Heart left ventricle (tissue), 16 donors: ENCODE data around the gene ZNHIT6. TPM values are rescaled to one million over a fixed set of nuclear protein-coding genes. Genes with fewer than 3 reads are reported as not detected.

ENCODE experiments used
- ATAC-seq, 4 donors: fragments of 200-7000 bp; cut with Tn5 transposase; one replicate each; pipeline ENCODE4 v1.9.1; 2020 to 2022; ENCODE audit warnings: moderate library complexity in 4 of 4, mild to moderate bottlenecking in 3 of 4, moderate number of reproducible peaks in 1 of 4
- DNase-seq, 5 donors: peaks; one replicate each; pipeline ENCODE4 v3.0.0-alpha.2; 2020
- H3K27ac ChIP-seq, 12 donors: fragments of 200-600 bp; sonication (generic) in 4 of 12; one replicate each; pipeline versions ENCODE4 v1.5.0 to v1.8.0; 2016 to 2022; ENCODE audit warnings: mild to moderate bottlenecking in 2 of 12
- H3K27me3 ChIP-seq, 9 donors: fragments of 200-600 bp; sonication (generic) in 2 of 9; one replicate each; pipeline versions ENCODE4 v1.5.1 to v1.8.0; 2016 to 2022; ENCODE audit warnings: mild to moderate bottlenecking in 3 of 9
- H3K36me3 ChIP-seq, 9 donors: fragments of 200-600 bp; sonication (generic) in 2 of 9; one replicate each; pipeline versions ENCODE4 v1.5.0 to v1.8.0; 2018 to 2022; ENCODE audit warnings: mild to moderate bottlenecking in 2 of 9
- H3K4me1 ChIP-seq, 12 donors: fragments of 200-600 bp; sonication (generic) in 4 of 12; one replicate each; pipeline versions ENCODE4 v1.5.0 to v1.8.0; 2016 to 2022; ENCODE audit warnings: mild to moderate bottlenecking in 3 of 12
- H3K4me3 ChIP-seq, 12 donors: fragments of 200-600 bp; sonication (generic) in 4 of 12; one replicate each; pipeline versions ENCODE4 v1.5.0 to v1.8.0; 2017 to 2022; ENCODE audit warnings: mild to moderate bottlenecking in 9 of 12, moderate library complexity in 4 of 12
- H3K9me3 ChIP-seq, 12 donors: fragments of 200-600 bp; sonication (generic) in 4 of 12; one replicate each; pipeline versions ENCODE4 v1.5.0 to v1.8.0; 2016 to 2022; ENCODE audit warnings: mild to moderate bottlenecking in 1 of 12
- CTCF ChIP-seq, 12 donors: fragments of 200-600 bp; sonication (generic) in 4 of 12; IDR thresholded peaks; one replicate each; pipeline versions ENCODE4 v1.5.0 to v1.8.0; 2018 to 2022; ENCODE audit warnings: antibody characterized with exemption in 12 of 12, mild to moderate bottlenecking in 5 of 12
- POLR2A ChIP-seq, 2 donors: fragments of 450-650 bp; IDR thresholded peaks; one replicate each; pipeline ENCODE4 v1.6.1; 2017; ENCODE audit warnings: antibody characterized with exemption in 2 of 2, mild to moderate bottlenecking in 2 of 2, moderate library complexity in 2 of 2
- WGBS, 4 donors: extraction: QIAGEN DNeasy Blood & Tissue Kit in 2 of 4; methylation state at CpG; one replicate each; pipeline versions ENCODE4 v1.1.5 to v1.1.7; 2013 to 2018; 5-methylcytosine and 5-hydroxymethylcytosine counted together
- intact Hi-C, 10 donors: fragments of 100-400 bp; cut with DNase I; formaldehyde crosslinking; loops; one replicate each; pipeline versions ENCODE4 v1.11.1 to v1.14.2; 2022
- polyA plus RNA-seq, 2 donors: library from polyadenylated mRNA; stranded (reverse); fragments of 200-250 nt; gene quantifications; one replicate each; pipeline ENCODE4 v1.2.3, GENCODE V29; 2013
- total RNA-seq, 9 donors: library from RNA; depleted of rRNA in 2 of 9; stranded (reverse); fragments of >200 nt in 2 of 9; fragmentation: NEBNext Ultra II Directional in 3 of 9; extraction: Animal tissue kit (Norgen Biotek cat#: 25700) in 3 of 9; gene quantifications; one replicate each; pipeline versions ENCODE4 v1.1.0 to v1.2.4, GENCODE V29; 2016 to 2023
- donor health status: ischemic (EF 13 %, LVEDD 7.1; RV severe dilation, severe dysfunction).
- donor health status: healthy with polysubstance abuse.
- donor health status: DM: no; HTN: yes; CAD: no.
- donor health status: DM: no; HTN: no; CAD: no.
- donor health status: ischemic (EF 25% LVEDD 6.9; RV normal size, moderate dysfunction).
- donor health status: ischemic (EF 25% LVEDD 5.7; RV mildly dilated, moderate dysfunction).
- donor health status: healthy.
- donor health status: DM: yes; HTN: yes; CAD: no.
- donor health status: ischemic (EF 35%, LVEDD 5.7; RV mildly dilated, moderate dysfunction).
- donor health status: nonischemic (EF 11% LVEDD 7.7; RV severe dilation, severe dysfunction).
- donor health status: DM: yes; HTN: yes; CAD: no.
- donor health status: PGD.
- donor health status: ischemic (EF 29% LVEDD 5.4; RV normal size, mild dysfunction).
- donor health status: nonischemic (EF 23%, LVEDD 6.1; RV moderate dilation, normal function).

ZNHIT6 gene
- total and polyA plus RNA-seq, 11 donors: 7.1 to 12.8 (median 9.9) TPM

DNA sequence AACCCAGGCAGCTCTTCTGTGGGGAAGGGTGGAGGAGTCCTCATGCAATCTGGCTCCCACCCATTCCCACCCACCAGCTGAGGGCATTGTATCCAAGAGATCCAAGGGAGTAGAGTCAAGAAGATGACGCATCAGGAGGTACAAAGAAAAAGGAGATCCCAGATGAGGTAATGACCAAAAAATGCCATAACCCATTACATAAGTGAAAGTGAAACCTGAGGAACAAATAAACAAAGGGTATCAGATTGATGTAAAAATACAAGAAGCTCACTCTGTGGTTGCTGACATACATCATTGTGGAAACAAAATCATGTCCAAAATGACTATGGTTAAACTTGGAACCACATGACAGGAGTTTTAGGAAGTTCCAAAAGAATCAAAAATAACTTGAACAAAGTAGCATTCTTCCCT lies 85.2 kb downstream of the ZNHIT6 start:
- 59 to 79% (median 74%) methylated on average over 1 of the region's 1 CpG for WGBS, 4 donors
- ATAC-seq: no peak
- intact Hi-C loops: no loop called here
- Histone ChIP-seq H3K4me1 (peaks cover 0 to under 1% (median 0%) of the 10 kb centered on the region in 12 donors), H3K4me3 (no peak overlapping the region), H3K36me3 (peaks cover 0 to 11% (median 0%) of the 10 kb centered on the region in 9 donors), H3K9me3 (peaks cover 0 to 23% (median 16%) of the 10 kb centered on the region in 12 donors), H3K27ac (no peak overlapping the region), H3K27me3 (no peaks in the 10 kb centered on the region)
- no peak for TF ChIP-seq POLR2A (IDR thresholded peaks at IDR 0.05)
- TF ChIP-seq CTCF (IDR thresholded peaks at IDR 0.05): no peak
- DNase-seq: no peak

DNA sequence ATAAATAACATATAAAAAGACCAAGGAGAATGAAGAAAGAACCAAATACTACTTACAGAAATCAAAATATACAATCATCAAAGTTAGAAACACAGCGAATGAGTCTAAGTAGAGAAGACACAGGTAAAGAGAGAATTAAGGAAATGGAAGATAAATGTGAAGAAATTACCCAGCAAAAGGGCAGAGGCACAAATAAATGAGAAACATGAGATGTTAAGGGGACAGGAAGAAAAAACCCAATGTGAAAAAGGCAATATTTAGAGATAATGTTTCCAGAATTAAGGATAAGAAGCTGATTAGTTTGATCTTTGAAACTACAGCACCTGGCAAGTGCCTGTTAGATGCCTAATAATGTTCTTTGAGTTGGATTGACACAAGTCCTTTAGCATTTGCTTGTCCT lies 86.8 kb downstream of the ZNHIT6 start:
- intact Hi-C loops: no loop called here
- DNase-seq (no peak), ATAC-seq (no peak)
- WGBS, 4 donors: 95 to 98% (median 96%) methylated on average over 1 of the region's 1 CpG
- no peak for TF ChIP-seq CTCF (IDR thresholded peaks at IDR 0.05)
- no peak for TF ChIP-seq POLR2A (IDR thresholded peaks at IDR 0.05)
- H3K36me3 ChIP-seq: peaks cover 0 to 11% (median 0%) of the 10 kb centered on the region in 9 donors
- H3K4me3 ChIP-seq: no peak overlapping the region
- no peaks in the 10 kb centered on the region for H3K27me3 ChIP-seq
- H3K27ac ChIP-seq: no peak overlapping the region
- no peaks in the 10 kb centered on the region for H3K4me1 ChIP-seq
- H3K9me3 ChIP-seq: peaks cover 0 to 23% (median 16%) of the 10 kb centered on the region in 12 donors

DNA sequence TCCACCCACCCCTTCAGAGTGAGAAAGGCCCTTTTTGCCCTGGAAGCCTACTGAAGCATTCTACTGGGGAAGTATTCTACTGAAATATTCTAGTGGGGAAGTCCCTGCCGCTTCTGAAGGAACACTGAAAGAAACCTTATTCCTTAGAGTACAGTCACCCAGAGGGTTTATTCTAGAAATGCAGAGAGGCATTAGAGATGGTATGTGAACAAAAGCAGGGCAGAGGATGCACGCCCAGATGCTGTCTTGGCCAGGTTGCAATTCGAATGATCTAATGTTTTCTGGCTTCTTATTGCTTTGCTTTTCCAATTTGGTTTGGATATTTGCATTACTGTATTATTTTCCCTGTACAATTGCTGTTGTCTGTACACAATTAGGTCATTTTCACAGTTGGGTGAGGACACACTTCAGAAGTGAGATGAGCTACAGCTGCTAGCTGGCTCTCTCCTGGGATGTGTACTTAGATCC lies 90.6 kb downstream of the ZNHIT6 start:
- 72 to 86% (median 77%) methylated on average over 3 of the region's 3 CpGs for WGBS, 4 donors
- Histone ChIP-seq H3K9me3 (peaks cover 0 to 20% (median 16%) of the 10 kb centered on the region in 12 donors), H3K27ac (no peak overlapping the region), H3K36me3 (peaks cover 0 to 2% (median 0%) of the 10 kb centered on the region in 9 donors), H3K27me3 (no peaks in the 10 kb centered on the region), H3K4me3 (no peak overlapping the region), H3K4me1 (peaks cover 0 to 9% (median 4%) of the 10 kb centered on the region in 12 donors)
- intact Hi-C loops: loop anchor here in 1 of 10 donors (2.0 kb wide), 1 partner anchor 19 kb away; no protein-coding TSS in a partner anchor
- DNase-seq (no peak), ATAC-seq (no peak)
- TF ChIP-seq POLR2A (IDR thresholded peaks at IDR 0.05) (no peak), CTCF (IDR thresholded peaks at IDR 0.05) (no peak)

DNA sequence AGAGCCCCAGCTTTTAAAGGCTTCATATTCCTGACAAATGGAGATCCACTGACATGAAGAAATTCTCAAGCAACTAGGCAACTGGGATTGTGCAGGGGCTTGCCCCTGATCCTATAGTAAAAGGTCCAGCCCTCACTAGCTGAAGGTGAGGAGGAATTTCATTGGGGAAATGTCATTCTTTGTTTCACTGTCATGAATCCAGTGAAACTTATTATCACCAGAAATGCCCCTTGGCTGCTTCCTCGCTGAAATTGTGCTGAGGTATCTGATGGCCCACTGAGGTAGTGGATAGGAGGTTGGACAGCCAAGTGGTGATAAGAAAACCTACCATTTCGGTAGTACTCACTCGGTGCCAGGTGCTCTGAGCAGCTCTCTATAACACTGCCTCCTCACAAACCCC lies 91.5 kb downstream of the ZNHIT6 start:
- Histone ChIP-seq H3K27ac (no peak overlapping the region), H3K9me3 (peaks cover 0 to 11% (median 10%) of the 10 kb centered on the region in 12 donors), H3K36me3 (peaks cover 0 to 2% (median 0%) of the 10 kb centered on the region in 9 donors), H3K4me1 (peaks cover 0 to 18% (median 8%) of the 10 kb centered on the region in 12 donors), H3K27me3 (no peaks in the 10 kb centered on the region), H3K4me3 (no peak overlapping the region)
- DNase-seq: no peak
- WGBS, 4 donors: 90 to 97% (median 95%) methylated on average over 3 of the region's 3 CpGs
- no peak for ATAC-seq
- intact Hi-C loops: loop anchor here in 1 of 10 donors (2.0 kb wide), 1 partner anchor 20 kb away; no protein-coding TSS in a partner anchor
- no peak for TF ChIP-seq POLR2A (IDR thresholded peaks at IDR 0.05)
- TF ChIP-seq CTCF (IDR thresholded peaks at IDR 0.05): no peak
